GM19455 (cell line): ENCODE results near the gene ACOX3.

ENCODE experiments used
- ATAC-seq: cut with Tn5 transposase; IDR thresholded peaks from one replicate; pipeline ENCODE4 v1.9.1; 2021; ENCODE audit not compliant: unreplicated experiment

ACOX3 gene

GRCh38 chr4:8377103-8378075 is 63.1 kb downstream of the ACOX3 start:
- ATAC-seq: no peak

GRCh38 chr4:8376361-8377102 is 64.0 kb downstream of the ACOX3 start:
- no peak for ATAC-seq

GRCh38 chr4:8374851-8375649 is 65.5 kb downstream of the ACOX3 start:
- ATAC-seq: no peak

- no peak for ATAC-seq
These were observed 66.5 kb downstream of the ACOX3 start for GRCh38 chr4:8373973-8374545.

GRCh38 chr4:8373270-8373972 is 67.1 kb downstream of the ACOX3 start:
- no peak for ATAC-seq

GRCh38 chr4:8372506-8372905 is 68.0 kb downstream of the ACOX3 start:
- no peak for ATAC-seq

GRCh38 chr4:8371596-8371995 is 68.9 kb downstream of the ACOX3 start:
- no peak for ATAC-seq

- no peak for ATAC-seq
These were observed 69.5 kb downstream of the ACOX3 start for GRCh38 chr4:8370835-8371595.

- no peak for ATAC-seq
These were observed 70.3 kb downstream of the ACOX3 start for GRCh38 chr4:8370106-8370787.

- no peak for ATAC-seq
These were observed 71.0 kb downstream of the ACOX3 start for GRCh38 chr4:8369426-8370105.

GRCh38 chr4:8368998-8369397 is 71.5 kb downstream of the ACOX3 start:
- ATAC-seq: no peak

GRCh38 chr4:8368061-8368481 is 72.5 kb downstream of the ACOX3 start:
- no peak for ATAC-seq

GRCh38 chr4:8366601-8367000 is 73.9 kb downstream of the ACOX3 start:
- no peak for ATAC-seq

GRCh38 chr4:8365951-8366350 is 74.6 kb downstream of the ACOX3 start:
- no peak for ATAC-seq

GRCh38 chr4:8365353-8365752 is 75.2 kb downstream of the ACOX3 start:
- no peak for ATAC-seq

- ATAC-seq: no peak
These were observed 75.6 kb downstream of the ACOX3 start for GRCh38 chr4:8364848-8365350.

- ATAC-seq: no peak
These were observed 76.4 kb downstream of the ACOX3 start for GRCh38 chr4:8364141-8364540.

GRCh38 chr4:8362483-8362882 is 78.0 kb downstream of the ACOX3 start:
- no peak for ATAC-seq
